ENCODE data around the gene ARL16. TPM values are rescaled to one million over a fixed set of nuclear protein-coding genes. Genes with fewer than 3 reads are reported as not detected.

Gene ARL16
- total and polyA plus RNA-seq, 12 donors = 18.5 to 105 (median 31.7) TPM

GRCh38 chr17:81691608-81692007 lies 8.0 kb upstream of the ARL16 start:
- no peak for TF ChIP-seq CTCF (IDR thresholded peaks at IDR 0.05)
- TF ChIP-seq POLR2A (IDR thresholded peaks at IDR 0.05) = no peak
- intact Hi-C loops (cut with DNase I) = no loop called here
- Histone ChIP-seq H3K9me3 (replicated peaks in 1 of 3) (no peaks in the 10 kb centered on the region), H3K27ac (no peak overlapping the region), H3K4me1 (replicated peaks in 1 of 2) (no peaks in the 10 kb centered on the region), H3K36me3 (replicated peaks in 1 of 2) (peaks cover 0 to 100% of the 10 kb centered on the region in 2 donors), H3K27me3 (no peaks in the 10 kb centered on the region), H3K4me3 (no peak overlapping the region)
- no peak for DNase-seq
- 94 to 100% (median 97%) methylated on average over 1 to 20 of the region's 20 CpGs for WGBS, 4 donors

GRCh38 chr17:81691196-81691595 lies 7.6 kb upstream of the ARL16 start:
- Histone ChIP-seq H3K27ac (no peak overlapping the region), H3K27me3 (no peaks in the 10 kb centered on the region), H3K36me3 (replicated peaks in 1 of 2) (peaks cover 0 to 100% of the 10 kb centered on the region in 2 donors), H3K9me3 (replicated peaks in 1 of 3) (no peaks in the 10 kb centered on the region), H3K4me3 (no peak overlapping the region), H3K4me1 (replicated peaks in 1 of 2) (no peaks in the 10 kb centered on the region)
- TF ChIP-seq CTCF (IDR thresholded peaks at IDR 0.05) (no peak), POLR2A (IDR thresholded peaks at IDR 0.05) (no peak)
- whole genome bisulfite sequencing, 4 donors = 89 to 93% (median 91%) methylated on average over 18 of the region's 18 CpGs
- intact Hi-C loops (cut with DNase I) = no loop called here
- DNase-seq = no peak

- no peaks in the 10 kb centered on the region for H3K9me3 ChIP-seq (replicated peaks in 1 of 3)
- DNase-seq = no peak
- H3K27me3 ChIP-seq = no peaks in the 10 kb centered on the region
- TF ChIP-seq CTCF (IDR thresholded peaks at IDR 0.05) = no peak
- TF ChIP-seq POLR2A (IDR thresholded peaks at IDR 0.05) = no peak
- peaks cover 0 to 100% of the 10 kb centered on the region in 2 donors for H3K36me3 ChIP-seq (replicated peaks in 1 of 2)
- no peak overlapping the region for H3K4me3 ChIP-seq
- peaks cover 0 to 5% of the 10 kb centered on the region in 2 donors for H3K4me1 ChIP-seq (replicated peaks in 1 of 2)
- H3K27ac ChIP-seq = no peak overlapping the region
- intact Hi-C loops (cut with DNase I) = no loop called here
- WGBS, 4 donors = 82 to 90% (median 84%) methylated on average over 6 to 17 of the region's 17 CpGs
Measured at GRCh38 chr17:81690549-81690948, 7.0 kb upstream of the ARL16 start.

GRCh38 chr17:81690066-81690465 lies 6.5 kb upstream of the ARL16 start:
- Histone ChIP-seq H3K27me3 (no peaks in the 10 kb centered on the region), H3K4me3 (no peak overlapping the region), H3K9me3 (replicated peaks in 1 of 3) (no peaks in the 10 kb centered on the region), H3K36me3 (replicated peaks in 1 of 2) (peaks cover 0 to 96% of the 10 kb centered on the region in 2 donors), H3K4me1 (replicated peaks in 1 of 2) (peaks cover 5 to 10% of the 10 kb centered on the region in 2 donors), H3K27ac (no peak overlapping the region)
- intact Hi-C loops (cut with DNase I) = no loop called here
- no peak for DNase-seq
- TF ChIP-seq POLR2A (IDR thresholded peaks at IDR 0.05) (no peak), CTCF (IDR thresholded peaks at IDR 0.05) (no peak)
- 90 to 91% (median 91%) methylated on average over 14 to 18 of the region's 18 CpGs for WGBS, 4 donors
